Measurements from ENCODE around the gene LOXL3.

- no peak for TF ChIP-seq CTCF (IDR thresholded peaks at IDR 0.05)
- TF ChIP-seq POLR2A (IDR thresholded peaks at IDR 0.05): no peak
- TF ChIP-seq POLR2AphosphoS5 (IDR thresholded peaks at IDR 0.05): no peak
Measured at GRCh38 chr2:74542978-74543377, 10.8 kb downstream of the LOXL3 start.

Data from prostate gland (tissue), 2 donors.